ENCODE results near the gene NOTCH4. TPM values are rescaled to one million over a fixed set of nuclear protein-coding genes. Genes with fewer than 3 reads are reported as not detected.
A peak's percentile ranks its signal among the peaks of the same experiment; 100 is the strongest.

The NOTCH4 gene
- total RNA-seq, 1 donor from 2014 or later: 4.7 TPM

Small RNAs within 50 kb of the gene (microRNA-seq; reads per million reads assigned to microRNA genes)
- gene MIR6721 (ENCODE audit: borderline number of aligned reads, unreplicated experiment) (10.7 reads per million, percentile 19 among the genes with 10 or more reads in this experiment), gene MIR6833 (ENCODE audit: borderline number of aligned reads, unreplicated experiment) (not detected)

Other genes with a start within 250 kb of the NOTCH4 start
- gene C4A, start 242.0 kb downstream of the NOTCH4 start, total RNA-seq: 13.1 and 14.1 TPM in 2 replicates
- gene C4B, start 209.3 kb downstream of the NOTCH4 start, total RNA-seq: 6.6 and 8.4 TPM in 2 replicates
- 0.38 and 0.67 TPM in 2 replicates for gene CYP21A2, start 185.7 kb downstream of the NOTCH4 start, total RNA-seq
- gene TNXB, start 114.7 kb downstream of the NOTCH4 start, total RNA-seq: 10.3 and 14.6 TPM in 2 replicates
- 89.4 and 95.0 TPM in 2 replicates for gene ATF6B, start 95.8 kb downstream of the NOTCH4 start, total RNA-seq
- gene FKBPL, start 93.8 kb downstream of the NOTCH4 start, total RNA-seq: 8.4 and 8.7 TPM in 2 replicates
- 2.9 and 3.3 TPM in 2 replicates for gene PRRT1, start 72.1 kb downstream of the NOTCH4 start, total RNA-seq
- 75.5 and 80.8 TPM in 2 replicates for gene PPT2, start 69.9 kb downstream of the NOTCH4 start, total RNA-seq
- gene EGFL8, start 59.5 kb downstream of the NOTCH4 start, total RNA-seq: 68.3 and 83.1 TPM in 2 replicates
- gene AGPAT1, start 48.0 kb downstream of the NOTCH4 start, total RNA-seq: 94.1 and 102 TPM in 2 replicates
- gene RNF5, start 45.7 kb downstream of the NOTCH4 start, total RNA-seq: 91.2 and 92.2 TPM in 2 replicates
- 28.5 and 29.9 TPM in 2 replicates for gene AGER, start 39.8 kb downstream of the NOTCH4 start, total RNA-seq
- 260 and 261 TPM in 2 replicates for gene PBX2, start 33.9 kb downstream of the NOTCH4 start, total RNA-seq
- gene GPSM3, start 31.4 kb downstream of the NOTCH4 start, total RNA-seq: 6.1 and 6.5 TPM in 2 replicates
- not detected in 2 replicates for gene TSBP1, start 147.8 kb upstream of the NOTCH4 start, total RNA-seq
- not detected in 2 replicates for gene BTNL2, start 183.1 kb upstream of the NOTCH4 start, total RNA-seq
- not detected in 2 replicates for gene HLA-DRA, start 215.8 kb upstream of the NOTCH4 start, total RNA-seq

Measured in progenitor cell of endocrine pancreas (in vitro differentiated cells).